ENCODE data around the gene TOP2B.

Gene TOP2B

DNA sequence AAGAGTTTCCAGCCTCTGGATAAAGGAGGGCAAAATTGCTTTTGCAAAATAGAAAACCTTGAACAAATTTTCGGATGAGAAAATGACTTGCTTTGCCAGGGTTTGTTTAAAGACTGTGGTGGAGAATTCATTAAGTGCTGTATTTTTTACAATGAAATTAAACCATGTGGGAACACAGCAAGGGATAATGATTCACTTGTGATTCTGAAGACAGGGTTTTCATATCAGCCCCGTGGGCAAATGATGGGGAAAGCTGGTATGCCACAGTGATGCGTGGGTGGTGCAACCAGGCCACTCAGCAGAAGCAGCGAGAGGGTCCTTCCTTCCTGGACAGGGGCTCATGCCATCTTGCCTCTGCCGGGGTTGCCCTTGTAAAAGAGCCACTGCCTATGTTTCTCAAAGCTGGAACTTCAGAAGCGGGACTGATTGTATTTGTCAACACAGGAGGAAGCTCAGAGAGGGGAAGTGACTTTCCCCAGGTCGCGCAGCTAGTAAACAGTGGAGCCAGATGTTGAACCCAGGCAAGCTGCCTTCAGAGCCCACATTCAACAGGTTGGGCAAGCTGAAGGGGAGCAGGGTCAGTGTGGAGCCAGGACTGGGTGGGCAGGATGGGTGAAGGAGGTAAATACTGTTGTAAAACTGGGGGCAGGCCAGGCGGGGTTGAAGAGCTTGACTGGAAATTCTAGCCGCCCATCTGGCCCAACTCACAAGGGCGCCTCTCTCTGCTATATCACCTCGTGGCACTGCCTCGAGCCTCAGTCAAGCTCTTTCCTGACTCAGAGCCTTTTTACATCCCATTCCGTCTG is 79.1 kb downstream of the TOP2B start:
- no peak for DNase-seq (ENCODE audit: low read depth in 2 of 3, low spot score in 1 of 3)

- no peak for DNase-seq (ENCODE audit: low read depth in 2 of 3, low spot score in 1 of 3)
Observed at GRCh38 chr3:25584011-25584789, 80.5 kb downstream of the TOP2B start.

DNA sequence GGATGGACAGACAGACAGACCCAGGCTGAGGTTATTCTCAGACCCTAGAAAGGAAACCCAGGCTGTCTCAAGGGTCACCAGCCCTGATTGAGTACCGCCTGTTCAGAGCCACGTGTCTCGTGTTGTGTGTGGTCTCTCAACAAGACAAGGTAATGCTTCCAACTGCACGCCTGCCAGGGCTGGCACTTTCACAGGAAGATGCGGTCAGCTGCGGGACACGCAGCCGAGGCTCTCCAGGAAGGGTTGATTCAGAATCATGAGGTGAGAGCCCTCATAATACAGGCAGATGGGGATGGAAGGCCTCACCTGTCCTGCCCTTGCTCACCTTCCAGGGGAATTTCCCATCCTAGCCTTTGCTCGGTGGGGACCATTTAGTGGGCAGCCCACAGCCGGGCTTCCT is 81.4 kb downstream of the TOP2B start:
- no peak for DNase-seq (ENCODE audit: low read depth in 2 of 3, low spot score in 1 of 3)

GRCh38 chr3:25582242-25582641 is 82.5 kb downstream of the TOP2B start:
- no peak for DNase-seq (ENCODE audit: low read depth in 2 of 3, low spot score in 1 of 3)

- no peak for DNase-seq (ENCODE audit: low read depth in 2 of 3, low spot score in 1 of 3)
Observed at GRCh38 chr3:25581823-25582222, 82.9 kb downstream of the TOP2B start.

GRCh38 chr3:25581335-25581734 is 83.4 kb downstream of the TOP2B start:
- no peak for DNase-seq (ENCODE audit: low read depth in 2 of 3, low spot score in 1 of 3)

- DNase-seq (ENCODE audit: low read depth in 2 of 3, low spot score in 1 of 3), result no peak
Observed at GRCh38 chr3:25580534-25580933, 84.2 kb downstream of the TOP2B start.

DNA sequence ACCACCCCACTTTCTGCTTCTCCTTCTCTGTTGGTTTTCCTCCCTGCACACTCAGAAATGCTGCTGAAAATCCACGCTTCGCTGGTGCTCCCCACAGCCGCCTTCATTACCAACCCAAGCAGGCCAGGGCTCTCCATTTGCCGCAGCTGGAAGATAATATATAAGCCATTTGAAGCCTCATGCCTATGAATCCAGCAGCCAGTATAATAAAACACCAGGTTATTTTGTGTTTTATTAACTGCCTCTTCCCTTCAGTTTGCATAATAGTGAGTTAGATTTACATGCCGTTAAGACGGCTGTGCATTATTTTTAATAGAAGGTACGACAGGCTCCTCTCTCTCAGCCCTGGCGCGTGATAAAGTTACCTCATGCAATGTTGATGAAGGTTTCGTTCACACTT is 86.6 kb downstream of the TOP2B start:
- DNase-seq (ENCODE audit: low read depth in 2 of 3, low spot score in 1 of 3), result no peak

DNA sequence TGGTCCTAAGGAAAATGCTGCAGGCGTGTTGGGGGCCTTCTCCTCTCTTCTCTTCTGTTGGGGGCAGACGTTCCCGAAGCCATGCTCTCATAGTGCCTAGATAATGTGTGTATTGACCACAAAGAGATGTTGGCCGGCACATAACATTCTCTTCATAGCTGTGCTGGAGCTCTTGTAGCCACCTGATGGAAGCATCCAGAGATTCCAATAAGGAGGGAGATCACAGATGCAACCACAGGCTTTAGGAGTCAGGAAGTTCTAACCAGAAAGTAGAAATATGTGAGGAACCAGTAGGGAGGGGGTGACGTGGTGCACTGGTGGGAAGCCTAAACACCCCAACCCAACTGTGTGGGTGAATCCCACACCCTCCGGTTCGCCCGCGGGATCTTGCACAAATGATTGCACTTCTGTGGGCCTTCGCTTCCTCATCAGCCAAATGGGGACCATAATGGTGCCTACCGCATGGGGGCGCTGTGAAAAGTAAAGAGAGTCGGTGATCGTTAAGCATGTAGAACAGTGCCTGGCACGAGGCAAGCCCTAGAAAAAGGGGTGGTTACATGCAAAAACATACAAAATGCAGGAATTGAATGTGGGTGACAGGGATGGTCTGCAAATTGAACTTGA is 87.8 kb downstream of the TOP2B start:
- DNase-seq (ENCODE audit: low read depth in 2 of 3, low spot score in 1 of 3), result no peak

DNA sequence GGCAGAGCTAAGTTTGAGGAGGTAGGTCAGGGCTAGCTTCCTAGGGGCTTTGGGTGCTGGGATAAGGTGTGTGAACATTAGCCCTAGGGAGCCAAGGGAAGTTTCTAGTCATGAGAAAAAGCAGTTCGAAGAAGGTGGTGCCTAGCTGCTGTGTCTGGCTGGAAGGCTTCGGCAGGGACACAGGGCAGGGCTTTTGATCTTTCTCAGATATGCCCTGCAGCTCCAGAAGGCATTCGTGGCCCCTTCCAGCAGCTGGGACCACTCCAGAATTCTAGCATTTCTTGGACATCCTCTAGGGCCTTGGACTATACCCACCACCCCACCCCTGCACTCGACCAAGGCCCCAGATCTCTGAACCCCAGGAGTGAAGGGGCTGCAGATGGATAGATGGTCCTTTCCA is 88.6 kb downstream of the TOP2B start:
- no peak for DNase-seq (ENCODE audit: low read depth in 2 of 3, low spot score in 1 of 3)

DNA sequence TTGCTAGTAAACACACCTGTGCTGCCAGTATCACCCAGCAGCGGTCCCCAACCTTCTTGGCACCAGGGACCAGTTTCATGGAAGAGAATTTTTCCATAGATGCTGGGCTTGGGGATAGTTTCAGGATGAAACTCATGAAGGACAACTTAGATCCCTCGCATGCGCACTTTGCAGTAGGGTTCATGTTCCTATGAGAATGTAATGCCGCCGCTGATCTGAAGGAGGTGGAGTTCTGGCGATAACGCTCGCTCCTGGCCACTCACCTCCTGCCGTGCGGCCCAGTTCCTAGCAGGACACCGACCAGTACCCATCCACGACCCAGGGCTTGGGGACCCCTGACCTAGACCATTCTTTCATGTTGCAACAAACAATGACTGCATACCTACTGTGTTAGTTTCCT is 89.7 kb downstream of the TOP2B start:
- DNase-seq (ENCODE audit: low read depth in 2 of 3, low spot score in 1 of 3), result no peak

DNA sequence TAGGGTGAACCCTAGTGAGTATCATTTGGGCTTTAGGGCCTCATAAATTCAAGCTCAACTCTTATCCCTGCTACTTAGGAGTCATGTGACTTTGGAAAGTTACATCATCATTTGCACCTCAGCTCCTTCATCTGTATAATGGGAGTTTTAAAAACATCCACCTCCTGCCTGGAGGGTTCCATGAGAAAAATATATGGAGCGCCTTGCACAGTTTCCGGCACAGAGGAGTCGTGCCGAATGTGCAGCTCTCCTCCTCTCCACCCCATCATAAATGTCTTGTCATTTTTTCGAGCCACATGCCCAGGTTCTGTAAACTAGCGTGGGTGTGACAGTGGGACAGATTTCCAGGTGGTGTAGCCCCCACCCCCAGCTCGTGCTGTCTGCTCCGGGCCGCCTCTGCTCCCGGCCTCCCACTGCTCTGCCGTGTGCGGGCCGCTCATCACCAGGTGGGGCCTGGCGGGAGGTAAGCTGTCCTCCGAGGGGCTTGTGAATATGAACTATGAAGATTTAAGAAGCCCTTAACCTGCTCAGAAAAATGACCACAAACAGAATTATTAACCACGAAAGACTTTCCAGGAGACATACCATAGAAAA is 90.4 kb downstream of the TOP2B start:
- DNase-seq (ENCODE audit: low read depth in 2 of 3, low spot score in 1 of 3), result no peak

- DNase-seq (ENCODE audit: low read depth in 2 of 3, low spot score in 1 of 3), result no peak
Observed at GRCh38 chr3:25573386-25574171, 91.1 kb downstream of the TOP2B start.

GRCh38 chr3:25572919-25573385 is 91.8 kb downstream of the TOP2B start:
- no peak for DNase-seq (ENCODE audit: low read depth in 2 of 3, low spot score in 1 of 3)

GRCh38 chr3:25572336-25572735 is 92.4 kb downstream of the TOP2B start:
- DNase-seq (ENCODE audit: low read depth in 2 of 3, low spot score in 1 of 3), result no peak

- DNase-seq (ENCODE audit: low read depth in 2 of 3, low spot score in 1 of 3), result no peak
Observed at GRCh38 chr3:25571285-25571684, 93.4 kb downstream of the TOP2B start.

DNA sequence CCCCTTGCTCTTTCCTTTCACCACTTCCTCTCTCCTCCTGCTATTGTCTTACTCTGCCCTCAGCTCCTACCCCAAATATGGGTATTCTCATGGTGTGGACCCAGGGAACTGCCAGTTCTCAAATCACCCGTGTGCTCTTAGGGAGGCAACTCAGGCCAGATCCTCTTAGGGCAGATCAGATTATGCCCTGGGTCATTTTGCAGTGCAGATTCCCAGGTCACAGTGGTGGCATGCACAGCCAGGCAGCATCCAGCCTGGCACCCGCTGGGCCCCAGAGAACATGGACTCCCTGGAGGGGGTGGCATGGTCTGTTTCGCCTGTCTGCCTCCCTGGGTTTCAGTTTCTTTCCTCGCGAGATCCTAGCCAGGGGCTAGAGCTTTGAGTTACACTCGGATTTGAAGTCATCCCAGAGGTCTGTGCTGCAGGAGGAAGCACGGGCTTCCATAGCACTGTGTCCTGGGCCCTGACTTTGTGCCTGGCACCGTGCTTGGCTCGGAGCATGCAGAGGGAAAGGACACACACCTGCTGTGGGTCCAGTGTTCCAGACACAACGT is 96.1 kb downstream of the TOP2B start:
- DNase-seq (ENCODE audit: low read depth in 2 of 3, low spot score in 1 of 3), result no peak

DNA sequence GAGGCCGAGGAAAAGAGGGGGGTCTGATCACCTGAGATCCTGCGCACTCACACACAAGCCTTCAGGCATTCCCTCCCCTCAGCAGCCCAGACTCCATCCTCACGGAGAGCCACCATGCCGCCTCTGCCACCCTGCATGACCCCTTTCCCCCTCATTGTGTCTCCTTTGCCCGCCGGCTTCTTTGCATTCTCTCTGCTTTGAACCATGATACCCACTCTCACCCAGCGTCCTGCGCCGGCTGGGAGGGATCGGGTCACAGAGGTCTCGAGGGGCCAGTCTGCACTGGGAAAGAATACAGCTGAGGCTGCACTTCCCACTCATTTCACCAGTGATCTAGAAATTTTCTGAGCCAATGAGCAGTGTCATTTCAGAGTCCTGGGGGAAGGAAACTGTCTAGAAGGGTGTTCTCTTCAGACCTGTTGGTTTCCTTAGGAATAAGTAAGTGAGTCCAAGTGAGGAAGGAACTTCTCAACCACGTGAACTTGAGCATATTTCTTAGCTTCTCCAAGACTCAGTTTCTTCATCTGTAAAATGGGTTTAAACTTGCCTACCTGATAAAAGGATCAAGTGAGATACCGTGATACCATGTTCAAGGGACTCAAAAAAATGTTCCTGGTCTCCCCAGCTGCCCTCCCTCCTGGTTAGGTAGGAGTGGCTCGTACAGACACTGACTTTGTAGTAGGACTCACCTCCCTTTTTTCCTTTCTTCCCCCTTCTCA is 96.7 kb downstream of the TOP2B start:
- DNase-seq (ENCODE audit: low read depth in 2 of 3, low spot score in 1 of 3), result no peak

- DNase-seq (ENCODE audit: low read depth in 2 of 3, low spot score in 1 of 3), result no peak
Observed at GRCh38 chr3:25567388-25567787, 97.3 kb downstream of the TOP2B start.

GRCh38 chr3:25566358-25566920 is 98.3 kb downstream of the TOP2B start:
- no peak for DNase-seq (ENCODE audit: low read depth in 2 of 3, low spot score in 1 of 3)
